ENCODE measurements around the gene ASB9.

GRCh38 chrX:15271757-15272156, 1.9 kb upstream of the ASB9 start:
- no peak for TF ChIP-seq EZH2 (optimal IDR thresholded peaks at IDR 0.05; ENCODE audit: low read depth, low read length)
- TF ChIP-seq, protein P1, sequence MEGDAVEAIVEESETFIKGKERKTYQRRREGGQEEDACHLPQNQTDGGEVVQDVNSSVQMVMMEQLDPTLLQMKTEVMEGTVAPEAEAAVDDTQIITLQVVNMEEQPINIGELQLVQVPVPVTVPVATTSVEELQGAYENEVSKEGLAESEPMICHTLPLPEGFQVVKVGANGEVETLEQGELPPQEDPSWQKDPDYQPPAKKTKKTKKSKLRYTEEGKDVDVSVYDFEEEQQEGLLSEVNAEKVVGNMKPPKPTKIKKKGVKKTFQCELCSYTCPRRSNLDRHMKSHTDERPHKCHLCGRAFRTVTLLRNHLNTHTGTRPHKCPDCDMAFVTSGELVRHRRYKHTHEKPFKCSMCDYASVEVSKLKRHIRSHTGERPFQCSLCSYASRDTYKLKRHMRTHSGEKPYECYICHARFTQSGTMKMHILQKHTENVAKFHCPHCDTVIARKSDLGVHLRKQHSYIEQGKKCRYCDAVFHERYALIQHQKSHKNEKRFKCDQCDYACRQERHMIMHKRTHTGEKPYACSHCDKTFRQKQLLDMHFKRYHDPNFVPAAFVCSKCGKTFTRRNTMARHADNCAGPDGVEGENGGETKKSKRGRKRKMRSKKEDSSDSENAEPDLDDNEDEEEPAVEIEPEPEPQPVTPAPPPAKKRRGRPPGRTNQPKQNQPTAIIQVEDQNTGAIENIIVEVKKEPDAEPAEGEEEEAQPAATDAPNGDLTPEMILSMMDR (IDR thresholded peaks at IDR 0.05; ENCODE audit: low read length), result no peak
- TF ChIP-seq EZH2phosphoT487 (IDR thresholded peaks at IDR 0.05; ENCODE audit: low read length), result no peak

Measured in MM.1S (cell line).